Measurements from ENCODE around the gene TLR9.

TLR9 gene

DNA sequence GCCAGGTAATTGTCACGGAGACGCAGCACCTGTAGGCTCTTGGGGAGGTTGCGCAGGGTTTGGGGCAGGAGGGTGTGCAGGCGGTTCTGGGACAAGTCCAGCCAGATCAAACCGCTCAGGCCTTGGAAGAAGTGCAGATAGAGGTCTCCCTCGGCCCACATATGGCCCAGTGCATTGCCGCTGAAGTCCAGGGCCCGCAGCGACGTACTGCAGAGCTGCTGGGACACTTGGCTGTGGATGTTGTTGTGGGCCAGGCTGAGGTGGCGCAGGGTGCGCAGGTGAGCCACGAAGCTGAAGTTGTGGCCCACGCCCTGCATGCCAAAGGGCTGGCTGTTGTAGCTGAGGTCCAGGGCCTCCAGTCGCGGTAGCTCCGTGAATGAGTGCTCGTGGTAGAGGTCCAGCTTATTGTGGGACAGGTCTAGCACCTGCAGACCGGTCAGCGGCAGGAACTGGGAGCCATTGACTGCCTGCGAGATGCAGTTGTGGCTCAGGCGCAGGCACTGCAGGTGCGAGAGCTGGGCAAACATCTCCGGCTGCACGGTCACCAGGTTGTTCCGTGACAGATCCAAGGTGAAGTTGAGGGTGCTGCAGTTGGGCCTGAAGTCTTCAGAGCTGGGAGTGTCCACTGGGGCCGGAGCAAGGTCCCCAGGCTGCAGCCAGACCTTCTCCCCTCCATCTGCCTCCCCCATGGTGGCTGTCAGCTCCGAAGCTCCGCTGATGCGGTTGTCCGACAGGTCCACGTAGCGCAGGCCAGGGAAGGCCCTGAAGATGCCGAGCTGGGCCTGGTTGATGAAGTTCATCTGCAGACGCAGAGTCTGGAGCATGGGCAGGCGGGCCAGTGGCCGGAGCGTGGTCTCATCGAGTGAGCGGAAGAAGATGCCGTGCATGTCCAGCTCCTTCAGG is 2.9 kb downstream of the TLR9 start:
- Mint-ChIP-seq H3K4me3 (peak overlapping the region; percentile 84 to 94), H3K36me3 (peaks cover 29 to 44% of the 10 kb centered on the region in 2 donors)

DNA sequence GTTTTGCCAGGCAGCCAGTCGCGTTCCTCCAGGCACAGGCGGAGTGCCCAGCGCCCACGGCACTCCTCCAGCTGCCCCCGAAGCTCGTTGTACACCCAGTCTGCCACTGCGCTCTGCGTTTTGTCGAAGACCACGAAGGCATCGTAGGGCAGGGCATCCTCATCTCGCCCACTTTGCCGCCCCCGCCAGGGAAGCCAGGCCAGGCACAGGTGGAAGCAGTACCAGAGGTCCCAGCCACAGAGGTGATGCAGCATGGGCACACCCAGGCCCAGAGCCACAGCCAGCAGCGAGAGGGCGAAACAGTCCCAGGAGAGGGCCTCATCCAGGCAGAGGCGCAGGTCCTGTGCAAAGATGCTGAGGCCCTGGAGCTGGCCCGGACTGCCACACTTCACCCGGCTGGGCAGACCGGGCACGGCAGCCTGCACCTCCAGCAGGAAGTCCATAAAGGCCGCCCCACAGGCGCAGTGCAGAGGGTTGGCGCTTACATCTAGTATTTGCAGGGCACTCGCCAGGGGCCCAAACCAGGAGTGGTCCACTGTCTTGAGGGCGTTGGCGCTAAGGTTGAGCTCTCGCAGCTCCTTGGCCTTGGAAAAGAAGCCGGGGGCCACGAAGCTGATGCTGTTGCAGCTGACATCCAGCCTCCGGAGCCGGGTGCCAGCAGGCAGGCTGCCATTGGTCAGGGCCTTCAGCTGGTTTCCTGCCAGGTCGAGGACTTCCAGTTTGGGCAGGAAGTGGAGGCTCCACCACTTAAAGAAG is 3.7 kb downstream of the TLR9 start:
- peak overlapping the region; percentile 37 for H3K27ac Mint-ChIP-seq
- no peaks in the 10 kb centered on the region for H3K27me3 Mint-ChIP-seq
- no peak for ATAC-seq (replicated peaks)
- H3K36me3 Mint-ChIP-seq = peaks cover 28 to 48% of the 10 kb centered on the region in 2 donors
- H3K4me1 Mint-ChIP-seq = peaks cover 58 to 92% of the 10 kb centered on the region in 2 donors
- no peak for DNase-seq
- no peak overlapping the region for H3K4me3 Mint-ChIP-seq
- H3K9me3 Mint-ChIP-seq = no peaks in the 10 kb centered on the region

More for the DNA sequence above, 2.9 kb downstream of the TLR9 start:
- ATAC-seq (replicated peaks) (no peak), DNase-seq (no peak)
- Mint-ChIP-seq H3K27me3 (no peaks in the 10 kb centered on the region), H3K27ac (peak overlapping the region; percentile 67), H3K9me3 (no peaks in the 10 kb centered on the region), H3K4me1 (peaks cover 52 to 92% of the 10 kb centered on the region in 2 donors)

DNA sequence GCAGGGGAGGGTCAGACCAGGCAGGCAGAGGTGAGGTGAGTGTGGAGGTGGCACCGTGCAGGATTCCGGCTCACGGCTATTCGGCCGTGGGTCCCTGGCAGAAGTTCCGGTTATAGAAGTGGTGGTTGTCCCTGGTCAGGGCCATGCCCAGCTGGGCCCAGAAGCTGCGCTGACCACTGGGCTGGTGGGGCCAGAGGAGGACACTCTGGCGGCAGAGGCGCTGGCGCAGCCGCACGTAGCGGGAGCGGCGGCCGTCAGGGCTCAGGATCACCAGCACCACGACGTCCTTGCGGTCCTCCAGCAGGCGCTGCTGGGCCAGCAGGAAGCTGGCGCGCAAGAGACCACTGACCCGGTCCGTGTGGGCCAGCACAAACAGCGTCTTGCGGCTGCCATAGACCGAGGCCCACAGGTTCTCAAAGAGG is 4.3 kb downstream of the TLR9 start:
- H3K4me3 Mint-ChIP-seq = no peak overlapping the region

GRCh38 chr3:52220380-52221026 is 4.9 kb downstream of the TLR9 start:
- H3K27me3 Mint-ChIP-seq = no peaks in the 10 kb centered on the region
- peak; percentile 78 to 79 for ATAC-seq (replicated peaks)
- no peaks in the 10 kb centered on the region for H3K9me3 Mint-ChIP-seq
- peaks cover 49 to 85% of the 10 kb centered on the region in 2 donors for H3K4me1 Mint-ChIP-seq
- H3K4me3 Mint-ChIP-seq = peak overlapping the region; percentile 10 to 35
- DNase-seq = peak; percentile 74
- no peak overlapping the region for H3K27ac Mint-ChIP-seq
- H3K36me3 Mint-ChIP-seq = peaks cover 37 to 55% of the 10 kb centered on the region in 2 donors

More for the DNA sequence above, 4.3 kb downstream of the TLR9 start:
- Mint-ChIP-seq H3K27ac (no peak overlapping the region), H3K9me3 (no peaks in the 10 kb centered on the region), H3K4me1 (peaks cover 55 to 91% of the 10 kb centered on the region in 2 donors), H3K27me3 (no peaks in the 10 kb centered on the region), H3K36me3 (peaks cover 31 to 52% of the 10 kb centered on the region in 2 donors)
- ATAC-seq (replicated peaks) = no peak
- no peak for DNase-seq

GRCh38 chr3:52218937-52219650 is 6.4 kb downstream of the TLR9 start:
- no peak for ATAC-seq (replicated peaks)
- Mint-ChIP-seq H3K27me3 (no peaks in the 10 kb centered on the region), H3K4me1 (peaks cover 40 to 70% of the 10 kb centered on the region in 2 donors), H3K9me3 (no peaks in the 10 kb centered on the region), H3K36me3 (peaks cover 49 to 59% of the 10 kb centered on the region in 2 donors), H3K4me3 (no peak overlapping the region), H3K27ac (peak overlapping the region; percentile 42)
- no peak for DNase-seq

DNA sequence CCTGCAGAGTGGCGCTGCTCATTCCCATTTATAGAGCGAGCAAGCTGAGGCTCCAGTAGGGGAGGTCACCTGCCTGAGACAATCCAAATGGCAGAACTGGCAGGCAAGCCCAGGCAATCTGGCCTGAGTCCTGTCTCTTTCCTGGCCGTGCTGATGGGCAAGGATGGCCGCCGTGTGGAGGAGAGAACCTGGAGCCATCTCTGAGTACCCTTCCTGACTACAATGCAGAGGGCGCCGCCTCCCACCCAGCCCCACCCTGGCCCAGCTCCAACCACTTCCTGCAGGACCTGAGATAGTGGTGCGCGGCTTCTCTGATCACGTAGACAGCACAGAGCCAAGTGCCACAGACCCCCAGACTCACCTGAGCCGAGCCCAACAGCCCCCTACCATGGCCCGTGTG is 7.0 kb downstream of the TLR9 start:
- Mint-ChIP-seq H3K27ac (peak overlapping the region; percentile 31), H3K27me3 (no peaks in the 10 kb centered on the region), H3K9me3 (no peaks in the 10 kb centered on the region), H3K4me3 (no peak overlapping the region), H3K36me3 (peaks cover 45 to 58% of the 10 kb centered on the region in 2 donors), H3K4me1 (peaks cover 36 to 64% of the 10 kb centered on the region in 2 donors)
- DNase-seq (no peak), ATAC-seq (replicated peaks) (no peak)

DNA sequence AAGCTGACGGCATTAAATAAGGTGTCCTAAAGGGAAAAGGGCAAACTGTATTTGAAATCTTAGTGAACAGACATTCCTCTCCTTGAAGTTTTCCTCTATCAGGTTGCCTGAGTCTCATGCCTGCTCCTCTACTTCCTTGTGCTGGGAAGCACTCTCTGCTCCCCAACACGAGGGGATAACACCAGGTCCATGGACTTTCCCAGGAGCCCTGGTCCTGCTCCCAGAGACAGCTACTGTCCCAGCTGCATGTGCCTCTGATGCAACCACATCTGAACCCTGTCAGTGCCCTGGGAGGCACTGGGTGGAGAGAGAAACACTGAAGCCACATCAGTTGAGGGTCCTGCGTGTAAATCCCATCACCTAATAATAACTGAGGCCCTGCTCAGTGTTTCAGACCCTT is 7.4 kb downstream of the TLR9 start:
- Mint-ChIP-seq H3K27ac (peak overlapping the region; percentile 31), H3K36me3 (peaks cover 42 to 56% of the 10 kb centered on the region in 2 donors), H3K4me3 (no peak overlapping the region), H3K9me3 (no peaks in the 10 kb centered on the region), H3K27me3 (no peaks in the 10 kb centered on the region), H3K4me1 (peaks cover 32 to 60% of the 10 kb centered on the region in 2 donors)
- ATAC-seq (replicated peaks) (no peak), DNase-seq (no peak)

- Mint-ChIP-seq H3K27ac (no peak overlapping the region), H3K4me1 (peaks cover 29 to 54% of the 10 kb centered on the region in 2 donors), H3K36me3 (peaks cover 42 to 58% of the 10 kb centered on the region in 2 donors), H3K4me3 (no peak overlapping the region), H3K9me3 (no peaks in the 10 kb centered on the region), H3K27me3 (no peaks in the 10 kb centered on the region)
- DNase-seq = no peak
- no peak for ATAC-seq (replicated peaks)
These were observed 8.0 kb downstream of the TLR9 start for GRCh38 chr3:52217409-52217805.

GRCh38 chr3:52216585-52217408 is 8.6 kb downstream of the TLR9 start:
- peak overlapping the region; percentile 63 for H3K27ac Mint-ChIP-seq
- H3K4me1 Mint-ChIP-seq = peaks cover 28 to 48% of the 10 kb centered on the region in 2 donors

GRCh38 chr3:52215351-52215750 is 10.1 kb downstream of the TLR9 start:
- Mint-ChIP-seq H3K9me3 (no peaks in the 10 kb centered on the region), H3K27me3 (no peaks in the 10 kb centered on the region), H3K4me1 (peaks cover 24 to 40% of the 10 kb centered on the region in 2 donors), H3K27ac (no peak overlapping the region), H3K36me3 (peaks cover 39 to 53% of the 10 kb centered on the region in 2 donors), H3K4me3 (no peak overlapping the region)
- DNase-seq = no peak
- no peak for ATAC-seq (replicated peaks)

More at GRCh38 chr3:52216585-52217408, 8.6 kb downstream of the TLR9 start:
- Mint-ChIP-seq H3K27me3 (no peaks in the 10 kb centered on the region), H3K4me3 (no peak overlapping the region), H3K36me3 (peaks cover 38 to 55% of the 10 kb centered on the region in 2 donors), H3K9me3 (no peaks in the 10 kb centered on the region)
- ATAC-seq (replicated peaks) = peak; percentile 13 to 24
- DNase-seq = no peak

GRCh38 chr3:52213901-52214300 is 11.5 kb downstream of the TLR9 start:
- peaks cover 19 to 26% of the 10 kb centered on the region in 2 donors for H3K4me1 Mint-ChIP-seq

DNA sequence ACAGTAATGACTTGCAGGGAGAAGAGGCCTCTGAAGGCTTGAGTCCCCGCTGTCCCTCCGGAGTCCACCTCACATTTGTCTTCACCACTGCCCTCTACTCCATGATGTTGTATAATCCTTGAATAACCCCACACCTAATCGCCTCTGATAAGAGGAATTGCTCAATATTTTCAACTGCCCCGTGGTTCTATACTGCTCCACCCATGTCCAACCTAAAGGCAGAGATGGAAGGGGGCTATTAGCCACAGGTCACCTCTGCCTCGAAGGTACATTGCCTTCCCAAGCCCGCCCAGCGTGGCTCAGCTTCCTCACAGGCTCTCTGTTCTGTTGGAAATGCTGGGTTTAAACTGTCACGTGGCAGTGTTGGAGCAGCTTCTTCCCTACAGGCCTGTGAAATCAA is 12.4 kb downstream of the TLR9 start:
- peaks cover 14 to 17% of the 10 kb centered on the region in 2 donors for H3K4me1 Mint-ChIP-seq
- no peak for ATAC-seq (replicated peaks)
- H3K4me3 Mint-ChIP-seq = no peak overlapping the region
- H3K27me3 Mint-ChIP-seq = no peaks in the 10 kb centered on the region
- no peak for DNase-seq
- no peaks in the 10 kb centered on the region for H3K9me3 Mint-ChIP-seq
- H3K36me3 Mint-ChIP-seq = peaks cover 55 to 70% of the 10 kb centered on the region in 2 donors
- H3K27ac Mint-ChIP-seq = no peak overlapping the region

More at GRCh38 chr3:52213901-52214300, 11.5 kb downstream of the TLR9 start:
- no peaks in the 10 kb centered on the region for H3K27me3 Mint-ChIP-seq
- no peak overlapping the region for H3K4me3 Mint-ChIP-seq
- H3K36me3 Mint-ChIP-seq = peaks cover 51 to 65% of the 10 kb centered on the region in 2 donors
- no peak overlapping the region for H3K27ac Mint-ChIP-seq
- no peaks in the 10 kb centered on the region for H3K9me3 Mint-ChIP-seq
- ATAC-seq (replicated peaks) (no peak), DNase-seq (no peak)
